ENCODE results near the gene SLC22A31.

The SLC22A31 gene

DNA sequence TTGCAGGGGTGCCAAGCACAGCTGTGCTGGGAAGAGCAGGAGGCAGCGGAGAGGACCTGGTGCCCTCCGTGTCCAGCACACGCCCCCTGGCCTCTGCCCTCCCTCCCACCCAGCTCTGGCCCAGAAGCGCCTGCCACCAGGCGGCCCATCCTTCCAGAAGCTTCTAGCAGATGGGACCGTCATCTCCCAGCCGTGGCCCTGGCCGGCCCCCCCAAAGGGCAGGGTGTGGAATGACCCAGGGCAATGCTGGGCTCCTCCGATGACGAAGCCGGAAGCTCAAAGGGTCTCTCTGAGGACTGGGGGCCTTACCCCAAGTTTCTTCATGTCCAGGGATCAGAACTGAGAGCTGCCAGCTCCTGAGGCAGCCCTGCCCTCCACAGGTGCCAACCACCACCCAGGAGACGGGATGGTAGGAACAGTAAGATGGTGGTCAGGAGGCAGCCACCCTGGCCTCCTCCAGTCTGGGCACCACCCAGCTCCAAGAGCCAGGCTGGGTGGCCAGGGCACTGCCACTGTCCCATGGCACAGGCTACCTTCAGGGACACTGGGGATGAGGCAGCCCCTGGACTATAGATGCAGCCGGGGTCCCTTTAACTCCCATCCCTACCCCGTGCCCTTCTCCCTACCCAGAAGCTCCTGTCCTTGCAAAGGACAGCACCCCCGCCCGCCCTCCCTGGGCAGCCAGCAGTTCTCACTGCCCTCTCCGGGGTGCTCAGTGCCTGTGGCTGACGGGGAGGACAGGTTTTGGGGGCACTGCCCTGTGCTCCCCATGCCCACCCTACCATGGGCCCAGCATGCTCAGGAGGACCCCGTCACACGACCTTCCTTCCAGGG, 35.3 kb downstream of the SLC22A31 start:
- Histone ChIP-seq H3K4me3 (ENCODE audit: low read length) (no peak overlapping the region), H4K20me1 (ENCODE audit: insufficient read depth, low read length) (no peaks in the 10 kb centered on the region), H3K79me2 (ENCODE audit: low read length) (no peaks in the 10 kb centered on the region), H3K4me1 (ENCODE audit: low read length) (no peaks in the 10 kb centered on the region), H3K9me3 (replicated peaks; ENCODE audit: insufficient read depth, low read length) (no peaks in the 10 kb centered on the region), H3K27ac (ENCODE audit: low read length) (no peak overlapping the region), H3F3A (ENCODE audit: insufficient read depth, low read length) (no peaks in the 10 kb centered on the region), H3K27me3 (replicated peaks; ENCODE audit: insufficient read depth, low read length) (no peaks in the 10 kb centered on the region), H3K36me3 (replicated peaks; ENCODE audit: insufficient read depth, low read length) (no peaks in the 10 kb centered on the region), H3K9me2 (replicated peaks; ENCODE audit: insufficient read depth, low read length) (no peaks in the 10 kb centered on the region), H3K4me2 (ENCODE audit: low read depth, low read length) (no peak overlapping the region), H3K9ac (ENCODE audit: low read length) (no peak overlapping the region), H2AFZ (ENCODE audit: low read length) (no peak overlapping the region)
- no peak for TF ChIP-seq EZH2 (optimal IDR thresholded peaks at IDR 0.05; ENCODE audit: low read depth, low read length)
- no peak for TF ChIP-seq EZH2phosphoT487 (IDR thresholded peaks at IDR 0.05; ENCODE audit: low read length)
- TF ChIP-seq, protein P1, sequence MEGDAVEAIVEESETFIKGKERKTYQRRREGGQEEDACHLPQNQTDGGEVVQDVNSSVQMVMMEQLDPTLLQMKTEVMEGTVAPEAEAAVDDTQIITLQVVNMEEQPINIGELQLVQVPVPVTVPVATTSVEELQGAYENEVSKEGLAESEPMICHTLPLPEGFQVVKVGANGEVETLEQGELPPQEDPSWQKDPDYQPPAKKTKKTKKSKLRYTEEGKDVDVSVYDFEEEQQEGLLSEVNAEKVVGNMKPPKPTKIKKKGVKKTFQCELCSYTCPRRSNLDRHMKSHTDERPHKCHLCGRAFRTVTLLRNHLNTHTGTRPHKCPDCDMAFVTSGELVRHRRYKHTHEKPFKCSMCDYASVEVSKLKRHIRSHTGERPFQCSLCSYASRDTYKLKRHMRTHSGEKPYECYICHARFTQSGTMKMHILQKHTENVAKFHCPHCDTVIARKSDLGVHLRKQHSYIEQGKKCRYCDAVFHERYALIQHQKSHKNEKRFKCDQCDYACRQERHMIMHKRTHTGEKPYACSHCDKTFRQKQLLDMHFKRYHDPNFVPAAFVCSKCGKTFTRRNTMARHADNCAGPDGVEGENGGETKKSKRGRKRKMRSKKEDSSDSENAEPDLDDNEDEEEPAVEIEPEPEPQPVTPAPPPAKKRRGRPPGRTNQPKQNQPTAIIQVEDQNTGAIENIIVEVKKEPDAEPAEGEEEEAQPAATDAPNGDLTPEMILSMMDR (IDR thresholded peaks at IDR 0.05; ENCODE audit: low read length): no peak
- no peak for DNase-seq

DNA sequence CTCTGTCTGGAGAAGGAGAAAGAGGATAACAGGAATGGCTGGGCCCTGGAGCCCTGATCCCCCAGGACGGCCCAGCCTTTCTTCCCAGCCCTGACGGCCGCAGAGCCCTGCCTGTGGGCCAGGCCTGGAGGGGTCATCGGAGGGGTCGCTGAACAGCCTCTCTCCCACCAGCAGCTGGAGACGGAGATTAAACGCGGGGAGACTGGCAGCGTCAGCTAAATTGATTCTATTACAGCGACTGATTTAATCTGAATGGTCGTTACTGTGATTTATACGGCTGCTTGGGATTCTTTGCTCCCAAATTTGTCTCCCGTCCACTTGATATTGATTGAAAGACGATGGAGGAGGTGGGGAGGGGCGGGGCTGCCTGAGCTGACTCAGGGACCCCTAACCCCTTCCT, 35.9 kb downstream of the SLC22A31 start:
- Histone ChIP-seq H3K79me2 (ENCODE audit: low read length) (no peaks in the 10 kb centered on the region), H4K20me1 (ENCODE audit: insufficient read depth, low read length) (no peaks in the 10 kb centered on the region), H3K4me1 (ENCODE audit: low read length) (no peaks in the 10 kb centered on the region), H3K9me2 (replicated peaks; ENCODE audit: insufficient read depth, low read length) (no peaks in the 10 kb centered on the region), H2AFZ (ENCODE audit: low read length) (no peak overlapping the region), H3K4me2 (ENCODE audit: low read depth, low read length) (no peak overlapping the region), H3K9me3 (replicated peaks; ENCODE audit: insufficient read depth, low read length) (no peaks in the 10 kb centered on the region), H3F3A (ENCODE audit: insufficient read depth, low read length) (no peaks in the 10 kb centered on the region), H3K4me3 (ENCODE audit: low read length) (no peak overlapping the region), H3K27ac (ENCODE audit: low read length) (no peak overlapping the region), H3K36me3 (replicated peaks; ENCODE audit: insufficient read depth, low read length) (no peaks in the 10 kb centered on the region), H3K9ac (ENCODE audit: low read length) (no peak overlapping the region), H3K27me3 (replicated peaks; ENCODE audit: insufficient read depth, low read length) (no peaks in the 10 kb centered on the region)
- DNase-seq: no peak
- no peak for TF ChIP-seq EZH2 (optimal IDR thresholded peaks at IDR 0.05; ENCODE audit: low read depth, low read length)
- TF ChIP-seq, protein P1 (IDR thresholded peaks at IDR 0.05; ENCODE audit: low read length): no peak
- no peak for TF ChIP-seq EZH2phosphoT487 (IDR thresholded peaks at IDR 0.05; ENCODE audit: low read length)

DNA sequence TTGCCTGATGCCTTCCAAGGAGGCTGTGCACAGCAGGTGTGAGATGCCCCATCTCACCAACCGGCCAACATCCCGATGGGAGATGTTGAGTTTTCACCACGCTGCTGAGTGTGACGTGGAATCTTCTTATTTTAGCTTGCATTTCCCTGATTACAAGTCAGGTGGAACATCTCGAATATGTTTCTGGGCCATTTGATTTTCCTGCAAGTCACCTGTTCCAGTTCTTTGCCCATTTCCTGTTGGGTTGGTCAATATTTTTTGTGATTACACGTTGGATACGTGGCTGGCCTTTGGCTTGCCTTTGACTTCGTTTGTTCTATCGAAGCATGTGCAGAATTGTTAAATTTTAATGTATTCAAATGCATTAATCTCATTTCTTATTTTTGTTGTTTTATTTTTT, 37.0 kb downstream of the SLC22A31 start:
- H3K9ac ChIP-seq (ENCODE audit: low read length): no peak overlapping the region
- no peak overlapping the region for H3K4me2 ChIP-seq (ENCODE audit: low read depth, low read length)
- H3K27ac ChIP-seq (ENCODE audit: low read length): no peak overlapping the region
- H3K9me2 ChIP-seq (replicated peaks; ENCODE audit: insufficient read depth, low read length): no peaks in the 10 kb centered on the region
- no peaks in the 10 kb centered on the region for H4K20me1 ChIP-seq (ENCODE audit: insufficient read depth, low read length)
- TF ChIP-seq EZH2phosphoT487 (IDR thresholded peaks at IDR 0.05; ENCODE audit: low read length): no peak
- TF ChIP-seq EZH2 (optimal IDR thresholded peaks at IDR 0.05; ENCODE audit: low read depth, low read length): no peak
- TF ChIP-seq, protein P1 (IDR thresholded peaks at IDR 0.05; ENCODE audit: low read length): no peak
- H3F3A ChIP-seq (ENCODE audit: insufficient read depth, low read length): no peaks in the 10 kb centered on the region
- no peaks in the 10 kb centered on the region for H3K36me3 ChIP-seq (replicated peaks; ENCODE audit: insufficient read depth, low read length)
- no peak overlapping the region for H3K4me3 ChIP-seq (ENCODE audit: low read length)
- no peaks in the 10 kb centered on the region for H3K4me1 ChIP-seq (ENCODE audit: low read length)
- no peak for DNase-seq
- no peaks in the 10 kb centered on the region for H3K27me3 ChIP-seq (replicated peaks; ENCODE audit: insufficient read depth, low read length)
- H3K79me2 ChIP-seq (ENCODE audit: low read length): no peaks in the 10 kb centered on the region
- H2AFZ ChIP-seq (ENCODE audit: low read length): no peak overlapping the region
- no peaks in the 10 kb centered on the region for H3K9me3 ChIP-seq (replicated peaks; ENCODE audit: insufficient read depth, low read length)

Measured in MM.1S (cell line).